Lung (tissue), 12 donors: ENCODE measurements around the gene GLO1. TPM values are rescaled to one million over a fixed set of nuclear protein-coding genes. Genes with fewer than 3 reads are reported as not detected.

Source experiments
- ATAC-seq: fragments of 200-7000 bp; cut with Tn5 transposase; one replicate; pipeline ENCODE4 v1.9.1; 2020; ENCODE audit warnings: moderate number of reproducible peaks; ENCODE audit not compliant: insufficient read depth, low FRiP score
- DNase-seq, 3 donors: peaks; one replicate each; pipeline ENCODE4 v3.0.0-alpha.2; 2013 to 2017
- H3K27ac ChIP-seq, 2 donors: one replicate each; pipeline ENCODE4 v1.5.1; 2013; ENCODE audit warnings: mild to moderate bottlenecking in 2 of 2, moderate library complexity in 2 of 2, control low read depth in 1 of 2, inconsistent platforms in 1 of 2, low read depth in 1 of 2, low read length in 1 of 2
- H3K27me3 ChIP-seq, 3 donors: one replicate each; pipeline ENCODE4 v1.5.1; 2013; ENCODE audit warnings: low read length in 2 of 3; ENCODE audit not compliant: control insufficient read depth in 3 of 3, insufficient read depth in 3 of 3
- H3K36me3 ChIP-seq, 4 donors: one replicate each; pipeline ENCODE4 v1.5.1; 2013; ENCODE audit warnings: low read length in 4 of 4, mild to moderate bottlenecking in 1 of 4, moderate library complexity in 1 of 4; ENCODE audit not compliant: control insufficient read depth in 4 of 4, insufficient read depth in 4 of 4
- H3K4me1 ChIP-seq, 5 donors: one replicate each; pipeline ENCODE4 v1.5.1; 2013; ENCODE audit warnings: low read length in 5 of 5, mild to moderate bottlenecking in 2 of 5, moderate library complexity in 1 of 5; ENCODE audit not compliant: control insufficient read depth in 5 of 5, insufficient read depth in 5 of 5
- H3K4me3 ChIP-seq: one replicate; pipeline ENCODE4 v1.5.1; 2013; ENCODE audit warnings: mild to moderate bottlenecking, control low read depth, moderate library complexity
- H3K9ac ChIP-seq, 2 donors: one replicate each; pipeline ENCODE4 v1.5.1; 2013; ENCODE audit warnings: low read length in 2 of 2, control low read depth in 1 of 2; ENCODE audit not compliant: insufficient read depth in 1 of 2
- H3K9me3 ChIP-seq, 4 donors: one replicate each; pipeline ENCODE4 v1.5.1; 2013; ENCODE audit warnings: low read length in 3 of 4, mild to moderate bottlenecking in 1 of 4, moderate library complexity in 1 of 4; ENCODE audit not compliant: control insufficient read depth in 4 of 4, insufficient read depth in 3 of 4
- CTCF ChIP-seq: IDR thresholded peaks from 2 replicates; pipeline ENCODE4 v1.5.1; 2012; ENCODE audit warnings: mild to moderate bottlenecking; ENCODE audit errors: control extremely low read depth, extremely low read depth
- WGBS, 2 donors: extraction: QIAGEN DNeasy Blood & Tissue Kit; methylation state at CpG; one replicate each; pipeline ENCODE4 v1.1.7; 2013; 5-methylcytosine and 5-hydroxymethylcytosine counted together
- polyA plus RNA-seq, 2 donors: library from polyadenylated mRNA; stranded (reverse); fragments of 200-250 nt; gene quantifications; one replicate each; pipeline ENCODE4 v1.2.1, GENCODE V29; 2013
- total RNA-seq, 2 donors: library from RNA; depleted of rRNA in 1 of 2; stranded (reverse); fragments of >200 nt in 1 of 2; gene quantifications; one replicate each; pipeline ENCODE4 v1.2.1, GENCODE V29; 2014 to 2021
- donor health status: control.
- donor health status: control.
- donor health status: Bipolar disorder and iron deficiency.
- donor health status: healthy.
- donor health status: DM: yes; HTN: yes; CAD: no.

The GLO1 gene
- total and polyA plus RNA-seq, 4 donors: 54.9 to 131 (median 89.3) TPM

GRCh38 chr6:38724343-38724742, 21.4 kb upstream of the GLO1 start:
- 76 to 79% methylated on average over 5 of the region's 5 CpGs for WGBS, 2 donors
- no peaks in the 10 kb centered on the region for H3K36me3 ChIP-seq

GRCh38 chr6:38723783-38724182, 20.8 kb upstream of the GLO1 start:
- H3K4me1 ChIP-seq: no peaks in the 10 kb centered on the region
- H3K27ac ChIP-seq: no peak overlapping the region
- 86 to 92% methylated on average over 5 of the region's 5 CpGs for WGBS, 2 donors
- ATAC-seq (no peak), DNase-seq (no peak)
- H3K4me3 ChIP-seq: no peak overlapping the region
- H3K36me3 ChIP-seq: no peaks in the 10 kb centered on the region
- no peak overlapping the region for H3K9ac ChIP-seq
- H3K27me3 ChIP-seq: peaks cover 0 to 2% (median 0%) of the 10 kb centered on the region in 3 donors
- H3K9me3 ChIP-seq: no peaks in the 10 kb centered on the region
- TF ChIP-seq CTCF: no peak

More at GRCh38 chr6:38724343-38724742, 21.4 kb upstream of the GLO1 start:
- Histone ChIP-seq H3K4me1 (no peaks in the 10 kb centered on the region), H3K9ac (no peak overlapping the region), H3K27ac (no peak overlapping the region), H3K9me3 (no peaks in the 10 kb centered on the region), H3K27me3 (no peaks in the 10 kb centered on the region), H3K4me3 (no peak overlapping the region)
- ATAC-seq: no peak
- no peak for TF ChIP-seq CTCF
- no peak for DNase-seq

- H3K27me3 ChIP-seq: peaks cover 0 to 4% (median 2%) of the 10 kb centered on the region in 3 donors
- H3K4me1 ChIP-seq: no peaks in the 10 kb centered on the region
- H3K9ac ChIP-seq: no peak overlapping the region
- no peak for DNase-seq
- H3K36me3 ChIP-seq: no peaks in the 10 kb centered on the region
- no peak for ATAC-seq
- no peaks in the 10 kb centered on the region for H3K9me3 ChIP-seq
- TF ChIP-seq CTCF: no peak
- WGBS, 2 donors: 94% methylated on average over 26 of the region's 26 CpGs
- H3K4me3 ChIP-seq: no peak overlapping the region
- no peak overlapping the region for H3K27ac ChIP-seq
Measured at GRCh38 chr6:38722727-38723334, 19.9 kb upstream of the GLO1 start.

GRCh38 chr6:38722038-38722437, 19.1 kb upstream of the GLO1 start:
- WGBS, 2 donors: 88 to 91% methylated on average over 3 of the region's 3 CpGs
- H3K9me3 ChIP-seq: no peaks in the 10 kb centered on the region
- H3K27ac ChIP-seq: no peak overlapping the region
- H3K36me3 ChIP-seq: no peaks in the 10 kb centered on the region
- no peak overlapping the region for H3K4me3 ChIP-seq
- TF ChIP-seq CTCF: no peak
- no peaks in the 10 kb centered on the region for H3K4me1 ChIP-seq
- H3K9ac ChIP-seq: no peak overlapping the region
- peaks cover 0 to 7% (median 3%) of the 10 kb centered on the region in 3 donors for H3K27me3 ChIP-seq
- ATAC-seq (no peak), DNase-seq (no peak)
